Sigmoid colon (tissue), 4 donors: ENCODE results near the gene FIGLA.

Experiments
- EP300 ChIP-seq, 4 donors: sonication (generic); formaldehyde crosslinking; IDR thresholded peaks; one replicate each; pipeline ENCODE4 v1.6.1; 2017; ENCODE audit warnings: antibody characterized with exemption in 4 of 4
- POLR2A ChIP-seq, 2 donors: fragments of 450-650 bp; IDR thresholded peaks; one replicate each; pipeline ENCODE4 v1.6.1; 2016; ENCODE audit warnings: antibody characterized with exemption in 2 of 2, mild to moderate bottlenecking in 2 of 2, moderate library complexity in 2 of 2
- POLR2AphosphoS5 ChIP-seq, 4 donors: sonication (generic); formaldehyde crosslinking; IDR thresholded peaks; one replicate each; pipeline ENCODE4 v1.6.1; 2017; ENCODE audit warnings: antibody characterized with exemption in 4 of 4
- TF ChIP-seq, protein P1 (sequence below), 4 experiments: fragments of 450-650 bp in 3 of 4; fragments of 200-600 bp in 1 of 4; IDR thresholded peaks; one replicate each; pipeline ENCODE4 v1.5.1; 2016 to 2019; ENCODE audit warnings: antibody characterized with exemption in 4 of 4, mild to moderate bottlenecking in 3 of 4, moderate library complexity in 2 of 4

DNA sequence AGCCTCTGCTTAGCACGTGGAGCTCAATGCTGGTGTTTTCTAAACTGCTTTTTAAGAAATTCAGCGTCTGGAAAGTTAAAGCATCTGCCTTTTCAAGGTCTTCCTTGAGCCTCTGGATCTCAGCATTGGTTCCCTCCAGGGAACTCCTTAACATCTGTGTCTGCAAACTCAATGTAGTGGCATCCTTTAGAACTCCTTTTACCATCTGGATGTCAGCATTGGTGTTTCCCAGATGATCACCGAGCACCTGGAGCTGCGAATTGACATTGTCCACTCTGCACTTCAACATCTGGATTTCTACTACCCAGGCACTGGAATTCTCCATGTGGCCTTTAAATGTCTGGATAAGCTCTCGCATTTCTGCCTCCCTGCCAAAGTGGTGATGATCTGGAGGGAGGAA, 26.3 kb upstream of the FIGLA start:
- TF ChIP-seq EP300 (IDR thresholded peaks at IDR 0.05) (no peak), POLR2A (IDR thresholded peaks at IDR 0.05) (no peak), POLR2AphosphoS5 (IDR thresholded peaks at IDR 0.05) (no peak)
- TF ChIP-seq, protein P1, sequence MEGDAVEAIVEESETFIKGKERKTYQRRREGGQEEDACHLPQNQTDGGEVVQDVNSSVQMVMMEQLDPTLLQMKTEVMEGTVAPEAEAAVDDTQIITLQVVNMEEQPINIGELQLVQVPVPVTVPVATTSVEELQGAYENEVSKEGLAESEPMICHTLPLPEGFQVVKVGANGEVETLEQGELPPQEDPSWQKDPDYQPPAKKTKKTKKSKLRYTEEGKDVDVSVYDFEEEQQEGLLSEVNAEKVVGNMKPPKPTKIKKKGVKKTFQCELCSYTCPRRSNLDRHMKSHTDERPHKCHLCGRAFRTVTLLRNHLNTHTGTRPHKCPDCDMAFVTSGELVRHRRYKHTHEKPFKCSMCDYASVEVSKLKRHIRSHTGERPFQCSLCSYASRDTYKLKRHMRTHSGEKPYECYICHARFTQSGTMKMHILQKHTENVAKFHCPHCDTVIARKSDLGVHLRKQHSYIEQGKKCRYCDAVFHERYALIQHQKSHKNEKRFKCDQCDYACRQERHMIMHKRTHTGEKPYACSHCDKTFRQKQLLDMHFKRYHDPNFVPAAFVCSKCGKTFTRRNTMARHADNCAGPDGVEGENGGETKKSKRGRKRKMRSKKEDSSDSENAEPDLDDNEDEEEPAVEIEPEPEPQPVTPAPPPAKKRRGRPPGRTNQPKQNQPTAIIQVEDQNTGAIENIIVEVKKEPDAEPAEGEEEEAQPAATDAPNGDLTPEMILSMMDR (IDR thresholded peaks at IDR 0.05) = no peak
